Sigmoid colon (tissue), 4 donors: ENCODE measurements around the gene TMTC2.

Experiments used
- EP300 ChIP-seq, 4 donors: sonication (generic); formaldehyde crosslinking; IDR thresholded peaks; one replicate each; pipeline ENCODE4 v1.6.1; 2017; ENCODE audit warnings: antibody characterized with exemption in 4 of 4
- POLR2A ChIP-seq, 2 donors: fragments of 450-650 bp; IDR thresholded peaks; one replicate each; pipeline ENCODE4 v1.6.1; 2016; ENCODE audit warnings: antibody characterized with exemption in 2 of 2, mild to moderate bottlenecking in 2 of 2, moderate library complexity in 2 of 2
- POLR2AphosphoS5 ChIP-seq, 4 donors: sonication (generic); formaldehyde crosslinking; IDR thresholded peaks; one replicate each; pipeline ENCODE4 v1.6.1; 2017; ENCODE audit warnings: antibody characterized with exemption in 4 of 4
- TF ChIP-seq, protein P1 (sequence below), 4 experiments: fragments of 450-650 bp in 3 of 4; fragments of 200-600 bp in 1 of 4; IDR thresholded peaks; one replicate each; pipeline ENCODE4 v1.5.1; 2016 to 2019; ENCODE audit warnings: antibody characterized with exemption in 4 of 4, mild to moderate bottlenecking in 3 of 4, moderate library complexity in 2 of 4

- TF ChIP-seq, protein P1, sequence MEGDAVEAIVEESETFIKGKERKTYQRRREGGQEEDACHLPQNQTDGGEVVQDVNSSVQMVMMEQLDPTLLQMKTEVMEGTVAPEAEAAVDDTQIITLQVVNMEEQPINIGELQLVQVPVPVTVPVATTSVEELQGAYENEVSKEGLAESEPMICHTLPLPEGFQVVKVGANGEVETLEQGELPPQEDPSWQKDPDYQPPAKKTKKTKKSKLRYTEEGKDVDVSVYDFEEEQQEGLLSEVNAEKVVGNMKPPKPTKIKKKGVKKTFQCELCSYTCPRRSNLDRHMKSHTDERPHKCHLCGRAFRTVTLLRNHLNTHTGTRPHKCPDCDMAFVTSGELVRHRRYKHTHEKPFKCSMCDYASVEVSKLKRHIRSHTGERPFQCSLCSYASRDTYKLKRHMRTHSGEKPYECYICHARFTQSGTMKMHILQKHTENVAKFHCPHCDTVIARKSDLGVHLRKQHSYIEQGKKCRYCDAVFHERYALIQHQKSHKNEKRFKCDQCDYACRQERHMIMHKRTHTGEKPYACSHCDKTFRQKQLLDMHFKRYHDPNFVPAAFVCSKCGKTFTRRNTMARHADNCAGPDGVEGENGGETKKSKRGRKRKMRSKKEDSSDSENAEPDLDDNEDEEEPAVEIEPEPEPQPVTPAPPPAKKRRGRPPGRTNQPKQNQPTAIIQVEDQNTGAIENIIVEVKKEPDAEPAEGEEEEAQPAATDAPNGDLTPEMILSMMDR (IDR thresholded peaks at IDR 0.05) = no peak
- TF ChIP-seq POLR2AphosphoS5 (IDR thresholded peaks at IDR 0.05) (no peak), POLR2A (IDR thresholded peaks at IDR 0.05) (no peak), EP300 (IDR thresholded peaks at IDR 0.05) (no peak)
Observed at GRCh38 chr12:82904219-82904790, 217.6 kb downstream of the TMTC2 start.
